Ramos (cell line): ENCODE measurements around the gene AXIN1.
"Not testable (repeated sequence)": the region's sequence is repeated elsewhere in the genome, so short reads cannot be mapped to it uniquely, and the experiment has no call there.

Experiments used
- in situ Hi-C: fragments of 300-500 bp; cut with MboI; formaldehyde crosslinking; loops from one replicate; pipeline ENCODE4 v1.14.3; 2022; ENCODE audit warnings: low sequenced_read_pairs; ENCODE audit not compliant: unreplicated experiment

The AXIN1 gene

GRCh38 chr16:352547-353403 is at the start of gene AXIN1:
TSS of gene AXIN1 (minus strand) at chr16:352723. CDS start at chr16:347025, 5,698 bp downstream.
- in situ Hi-C loops, result no loop called here

DNA sequence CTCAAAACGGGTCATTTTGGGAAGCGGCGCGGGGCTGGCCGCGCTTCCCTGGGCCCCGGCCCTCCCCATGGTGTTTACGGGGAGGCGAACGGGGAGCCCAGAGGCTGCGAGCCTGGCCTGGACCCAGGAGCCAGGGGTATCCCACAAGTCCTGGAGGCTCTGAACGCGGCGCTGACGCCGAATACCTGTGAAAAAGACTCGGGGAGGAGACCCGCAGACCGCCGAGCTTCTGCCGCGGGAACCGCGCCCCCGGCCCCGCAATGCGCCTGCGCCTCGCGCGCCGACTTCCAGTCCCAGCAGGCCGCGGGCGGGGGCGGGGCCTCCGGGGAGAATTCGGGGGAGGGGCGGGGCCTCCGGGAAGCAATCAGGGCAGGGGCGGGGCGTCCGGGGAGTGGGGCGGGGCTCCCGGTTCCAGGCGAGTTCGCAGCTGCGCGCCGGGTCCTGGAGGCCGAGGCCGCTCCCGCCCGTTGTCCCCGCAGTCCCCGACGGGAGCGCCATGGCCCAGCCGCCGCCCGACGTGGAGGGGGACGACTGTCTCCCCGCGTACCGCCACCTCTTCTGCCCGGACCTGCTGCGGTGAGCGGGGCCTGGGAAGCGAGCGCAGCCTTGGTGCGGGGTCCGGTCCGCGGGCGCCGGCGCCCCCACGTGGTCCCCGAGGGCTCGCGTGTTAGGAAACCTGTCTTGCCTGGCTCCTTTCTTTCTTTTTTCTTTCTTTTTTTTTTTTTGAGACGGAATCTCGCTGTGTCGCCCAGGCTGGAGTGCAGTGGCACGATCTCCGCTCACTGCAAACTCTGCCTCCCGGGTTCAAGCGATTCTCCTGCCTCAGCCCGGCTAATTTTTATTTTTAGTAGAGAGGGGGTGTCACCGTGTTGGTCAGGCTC is 49.2 kb upstream of the AXIN1 start, which contains the start of gene DECR2:
Gene DECR2, plus strand, starts transcription at position 418 of the 881 bp plus-strand sequence. Its CDS starts 79 bp downstream, at position 497.
- in situ Hi-C loops, result no loop called here

DNA sequence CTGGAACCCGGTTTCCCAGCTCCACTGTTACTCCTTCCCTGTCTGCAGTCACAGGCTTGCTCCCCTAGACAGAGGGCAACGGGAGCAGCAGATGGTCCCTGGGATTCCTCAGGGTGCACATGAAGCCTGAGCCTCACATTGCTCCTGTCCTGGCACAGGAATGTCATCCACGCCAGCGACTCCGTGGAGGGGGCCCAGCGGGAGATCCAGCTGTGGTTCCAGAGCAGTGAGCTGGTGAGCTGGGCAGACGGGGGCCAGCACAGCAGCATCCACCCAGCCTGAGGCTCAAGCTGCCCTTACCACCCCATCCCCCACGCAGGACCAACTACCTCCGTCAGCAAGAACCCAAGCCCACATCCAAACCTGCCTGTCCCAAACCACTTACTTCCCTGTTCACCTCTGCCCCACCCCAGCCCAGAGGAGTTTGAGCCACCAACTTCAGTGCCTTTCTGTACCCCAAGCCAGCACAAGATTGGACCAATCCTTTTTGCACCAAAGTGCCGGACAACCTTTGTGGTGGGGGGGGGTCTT is 47.6 kb upstream of the AXIN1 start:
- in situ Hi-C loops, result no loop called here

- in situ Hi-C loops, result no loop called here
These were observed 47.0 kb upstream of the AXIN1 start for GRCh38 chr16:399340-400019.

- in situ Hi-C loops, result no loop called here
These were observed 46.2 kb upstream of the AXIN1 start for GRCh38 chr16:398561-399339.

DNA sequence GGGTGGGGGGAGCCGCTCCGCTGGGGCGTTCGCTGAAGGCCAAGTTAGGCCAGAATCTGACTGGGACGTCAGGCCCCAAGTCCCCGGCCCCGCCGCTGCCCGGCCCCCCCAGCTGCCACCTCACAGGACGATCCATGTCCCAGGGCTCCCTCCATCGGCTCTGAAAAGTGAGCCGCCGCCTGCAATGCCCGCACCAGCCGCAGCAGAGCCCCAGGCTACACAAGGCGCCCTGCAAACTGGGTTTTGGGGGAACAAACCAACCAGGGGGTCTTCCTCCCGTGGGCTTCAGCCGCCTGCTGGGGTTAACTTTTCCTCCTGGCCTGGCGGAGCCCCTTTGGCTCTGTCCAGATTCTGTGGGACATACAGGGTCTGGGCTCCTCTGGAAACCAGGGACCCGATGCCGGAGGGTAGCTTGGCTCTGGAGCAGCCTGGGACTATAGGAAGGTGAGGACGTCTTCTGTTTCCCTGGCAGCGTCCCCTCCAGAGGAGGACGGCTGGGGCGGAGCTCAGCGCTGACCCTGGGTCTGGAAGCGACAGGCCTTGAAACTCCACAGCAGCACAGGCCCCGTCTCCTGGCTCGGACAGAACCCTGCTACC is 45.3 kb upstream of the AXIN1 start:
- in situ Hi-C loops, result no loop called here

GRCh38 chr16:397135-397661 is 44.7 kb upstream of the AXIN1 start, which contains the start of gene NME4:
TSS of gene NME4 (plus strand) at chr16:397199. CDS start at chr16:397223, 24 bp downstream.
- in situ Hi-C loops, result no loop called here

- in situ Hi-C loops, result no loop called here
These were observed 44.1 kb upstream of the AXIN1 start for GRCh38 chr16:396605-397004.

DNA sequence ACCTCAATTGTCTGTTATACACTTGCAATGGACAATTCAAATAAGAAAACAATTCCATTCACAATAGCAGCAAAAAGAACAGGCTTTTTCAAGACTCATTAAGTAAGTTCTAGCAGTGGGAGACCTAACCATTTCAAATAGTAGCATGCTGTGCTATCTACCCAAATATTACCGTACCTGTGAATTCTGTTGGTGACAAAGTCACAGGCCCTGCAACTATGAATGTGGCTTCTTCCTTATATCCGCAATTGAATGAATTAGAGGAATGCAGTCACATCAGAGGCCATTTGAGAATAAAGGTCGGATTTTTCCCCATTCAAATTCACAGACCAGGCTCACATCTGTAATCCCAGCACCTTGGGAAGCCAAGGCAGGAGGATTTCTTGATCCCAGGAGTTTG is 43.7 kb upstream of the AXIN1 start:
- in situ Hi-C loops, result no loop called here

DNA sequence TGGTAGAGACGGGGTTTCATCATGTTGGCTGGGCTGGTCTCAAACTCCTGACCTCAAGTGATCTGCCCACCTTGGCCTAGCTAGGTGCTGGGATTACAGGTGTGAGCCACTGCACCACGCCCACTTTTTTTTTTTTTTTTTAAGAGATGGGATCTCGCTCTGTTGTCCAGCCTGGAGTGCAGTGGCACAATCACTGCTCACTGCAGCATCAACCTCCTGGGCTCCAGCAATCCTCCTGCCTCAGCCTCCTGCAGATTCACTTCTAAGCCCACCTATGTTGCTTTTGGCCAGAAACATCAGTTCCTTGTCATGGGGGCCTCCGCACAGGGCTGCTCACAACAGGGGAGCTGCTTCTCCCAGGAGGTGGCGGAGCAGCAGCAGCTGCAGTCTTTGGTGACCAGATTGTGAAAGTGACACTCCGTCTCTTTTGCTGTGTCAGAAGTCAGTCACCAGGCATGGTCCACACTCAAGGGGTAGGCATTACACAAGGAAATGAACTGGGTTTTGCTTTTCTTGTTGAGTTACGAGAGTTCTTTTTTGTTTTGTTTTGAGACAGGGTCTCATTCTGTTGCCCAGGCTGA is 40.0 kb upstream of the AXIN1 start:
- in situ Hi-C loops, result no loop called here

DNA sequence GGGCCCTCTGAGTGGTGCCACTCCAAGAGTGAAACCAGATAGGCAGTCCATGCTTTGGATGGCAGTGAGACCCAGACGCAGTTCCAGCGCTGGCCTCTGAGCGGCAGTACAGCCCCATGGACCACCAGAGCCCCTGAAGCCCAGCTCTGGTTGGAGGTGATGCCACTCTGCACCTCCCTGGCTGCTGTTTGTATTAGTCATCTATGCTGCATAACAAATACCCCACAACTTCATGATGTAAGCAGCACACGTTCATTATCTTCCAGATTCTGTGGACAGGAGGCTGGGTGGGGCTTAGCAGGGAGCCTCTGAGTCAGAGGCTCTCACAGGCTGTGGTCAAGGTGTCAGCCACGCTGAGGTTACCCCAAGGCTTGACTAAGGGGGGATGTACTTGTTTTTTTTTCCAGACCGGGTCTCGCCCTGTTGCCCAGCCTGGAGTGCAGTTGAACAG is 39.4 kb upstream of the AXIN1 start:
- in situ Hi-C loops, result no loop called here

DNA sequence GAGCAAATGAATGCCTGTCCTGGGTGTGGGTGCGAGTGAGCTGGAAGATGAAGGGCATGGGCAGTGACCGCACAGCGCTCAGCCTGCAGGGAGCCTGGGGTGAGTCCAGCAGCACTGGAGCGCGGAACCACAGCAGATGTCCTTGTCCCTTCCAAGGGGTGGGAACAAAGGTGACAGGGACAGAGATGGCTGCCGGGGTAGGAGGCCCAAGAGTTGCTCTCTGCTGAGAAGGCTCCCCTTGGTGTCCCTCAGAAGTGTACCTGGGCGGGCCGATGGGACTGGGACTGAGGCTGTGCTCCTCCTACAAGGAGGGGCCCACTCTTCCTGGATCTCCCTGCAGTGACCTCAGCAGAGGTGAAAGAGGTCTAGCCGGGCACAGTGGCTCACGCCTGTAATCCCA is 36.8 kb upstream of the AXIN1 start:
- in situ Hi-C loops, result no loop called here

DNA sequence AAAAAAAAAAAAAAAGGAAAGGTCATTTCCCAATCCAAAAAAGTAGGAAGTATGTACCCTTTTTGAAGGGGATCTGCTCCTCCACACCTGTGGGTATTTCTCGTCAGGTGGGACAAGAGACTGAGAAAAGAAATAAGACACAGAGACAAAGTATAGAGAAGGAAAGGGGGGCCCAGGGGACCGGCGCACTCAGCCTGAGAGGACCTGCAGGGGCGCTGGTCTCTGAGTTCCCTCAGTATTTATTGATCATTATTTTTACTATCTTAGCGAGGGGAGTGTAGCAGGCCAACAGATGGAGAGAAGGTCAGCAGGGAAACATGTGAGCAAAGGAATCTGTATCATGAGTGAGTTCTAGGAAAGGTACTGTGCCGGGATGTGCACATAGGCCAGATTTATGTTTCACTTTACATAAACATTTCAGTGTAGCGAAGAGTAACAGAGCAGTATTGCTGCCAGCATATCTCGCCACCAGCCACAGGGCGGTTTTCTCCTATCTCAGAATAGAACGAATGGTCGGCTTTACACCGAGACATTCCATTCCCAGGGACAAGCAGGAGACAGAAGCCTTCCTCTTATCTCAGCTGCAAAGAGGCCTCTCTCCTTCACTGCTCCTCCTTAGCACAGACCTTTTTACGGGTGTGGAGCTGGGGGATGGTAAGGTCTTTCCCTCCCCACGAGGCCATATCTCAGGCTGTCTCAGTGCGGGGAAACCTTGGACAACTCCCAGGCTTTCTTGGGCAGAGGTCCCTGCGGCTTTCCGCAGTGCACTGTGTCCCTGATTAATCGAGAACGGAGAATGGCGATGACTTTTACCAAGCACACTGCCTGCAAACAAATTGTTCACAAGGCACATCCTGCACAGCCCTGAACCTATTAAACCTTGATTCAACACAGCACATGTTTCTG is 35.5 kb upstream of the AXIN1 start:
- in situ Hi-C loops, result not testable (repeated sequence)

DNA sequence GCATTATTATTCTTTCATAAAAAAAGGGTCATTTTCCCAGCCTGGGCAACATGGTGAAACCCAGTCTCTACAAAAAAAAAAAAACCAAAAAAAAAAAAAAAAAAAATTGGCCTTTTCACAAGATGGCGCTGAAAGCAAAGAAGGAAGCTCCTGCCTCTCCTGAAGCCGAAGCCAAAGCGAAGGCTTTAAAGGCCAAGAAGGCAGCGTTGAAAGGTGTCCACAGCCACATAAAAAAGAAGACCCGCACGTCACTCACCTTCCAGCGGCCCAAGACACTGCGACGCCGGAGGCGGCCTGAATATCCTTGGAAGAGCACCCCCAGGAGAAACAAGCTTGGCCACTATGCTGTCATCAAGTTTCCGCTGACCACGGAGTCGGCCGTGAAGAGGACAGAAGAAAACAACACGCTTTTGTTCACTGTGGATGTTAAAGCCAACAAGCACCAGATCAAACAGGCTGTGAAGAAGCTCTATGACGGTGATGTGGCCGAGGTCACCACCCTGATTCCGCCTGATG is 34.2 kb upstream of the AXIN1 start:
- in situ Hi-C loops, result no loop called here

GRCh38 chr16:383326-384051 is 31.0 kb upstream of the AXIN1 start:
- in situ Hi-C loops, result no loop called here
